ENCODE results near the gene LRRIQ4.

Gene LRRIQ4

DNA sequence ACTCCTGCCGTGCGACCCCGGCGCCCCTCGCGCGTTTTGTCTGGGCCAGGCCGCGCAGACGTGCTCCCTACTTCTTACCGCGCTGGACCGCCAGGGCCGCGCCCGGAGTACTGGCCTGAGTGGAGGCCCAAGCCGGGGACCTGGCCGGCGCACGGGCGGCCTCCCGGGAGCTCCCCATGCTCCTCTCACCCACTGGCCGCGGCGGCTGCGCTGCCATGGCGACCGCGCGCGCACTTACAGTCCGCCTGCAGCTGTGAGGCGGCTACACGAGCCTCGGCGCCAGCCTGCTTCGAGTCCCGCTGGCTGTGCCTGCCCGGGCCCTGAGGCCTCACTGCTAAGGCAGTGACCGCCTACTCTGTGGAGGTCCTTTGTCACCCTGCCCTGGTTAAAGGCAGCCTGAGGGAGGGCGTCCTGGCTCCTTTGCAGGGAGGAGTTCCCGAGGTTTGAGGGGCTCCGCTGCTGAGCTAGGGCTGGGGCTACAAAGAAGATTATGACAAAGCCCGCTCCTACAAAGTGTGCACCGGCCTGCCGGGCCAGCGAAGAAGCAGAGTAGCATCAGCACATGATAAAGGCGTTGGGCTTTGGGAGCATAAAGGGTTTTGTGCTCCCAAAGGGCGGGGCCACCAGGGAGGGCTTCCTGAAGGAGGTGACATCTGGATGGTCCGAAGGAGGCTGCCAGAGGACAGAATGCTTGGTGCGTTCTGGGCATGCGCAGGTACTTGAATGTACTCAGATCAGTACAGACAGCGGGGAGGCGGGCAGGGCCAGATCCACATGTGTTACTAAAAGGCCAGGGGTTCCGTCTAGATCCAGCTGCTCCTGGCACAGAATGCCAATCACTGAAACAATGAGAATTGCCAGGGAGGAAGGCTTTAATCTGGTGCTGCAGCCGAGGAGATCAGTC is at the start of gene LRRIQ4, which contains the start of gene LRRC34:
Gene LRRIQ4 (plus strand): TSS at position 539 of the 904 bp plus-strand sequence. CDS start 9,052 bp downstream, outside the sequence.
Gene LRRC34 (minus strand): TSS at position 573 of the 904 bp plus-strand sequence. CDS start 356 bp downstream, at position 217.
- peak within 1 kb of the TSS; percentile 36 to 55 for H3K4me3 ChIP-seq (replicated peaks in 1 of 2; ENCODE audit: low read depth in 2 of 2, low read length in 2 of 2)
- TF ChIP-seq, protein P1, sequence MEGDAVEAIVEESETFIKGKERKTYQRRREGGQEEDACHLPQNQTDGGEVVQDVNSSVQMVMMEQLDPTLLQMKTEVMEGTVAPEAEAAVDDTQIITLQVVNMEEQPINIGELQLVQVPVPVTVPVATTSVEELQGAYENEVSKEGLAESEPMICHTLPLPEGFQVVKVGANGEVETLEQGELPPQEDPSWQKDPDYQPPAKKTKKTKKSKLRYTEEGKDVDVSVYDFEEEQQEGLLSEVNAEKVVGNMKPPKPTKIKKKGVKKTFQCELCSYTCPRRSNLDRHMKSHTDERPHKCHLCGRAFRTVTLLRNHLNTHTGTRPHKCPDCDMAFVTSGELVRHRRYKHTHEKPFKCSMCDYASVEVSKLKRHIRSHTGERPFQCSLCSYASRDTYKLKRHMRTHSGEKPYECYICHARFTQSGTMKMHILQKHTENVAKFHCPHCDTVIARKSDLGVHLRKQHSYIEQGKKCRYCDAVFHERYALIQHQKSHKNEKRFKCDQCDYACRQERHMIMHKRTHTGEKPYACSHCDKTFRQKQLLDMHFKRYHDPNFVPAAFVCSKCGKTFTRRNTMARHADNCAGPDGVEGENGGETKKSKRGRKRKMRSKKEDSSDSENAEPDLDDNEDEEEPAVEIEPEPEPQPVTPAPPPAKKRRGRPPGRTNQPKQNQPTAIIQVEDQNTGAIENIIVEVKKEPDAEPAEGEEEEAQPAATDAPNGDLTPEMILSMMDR (IDR thresholded peaks at IDR 0.05; ENCODE audit: low read depth, low read length), result no peak
- DNase-seq (ENCODE audit: low read depth in 2 of 2), result peak; percentile 84 to 91

DNA sequence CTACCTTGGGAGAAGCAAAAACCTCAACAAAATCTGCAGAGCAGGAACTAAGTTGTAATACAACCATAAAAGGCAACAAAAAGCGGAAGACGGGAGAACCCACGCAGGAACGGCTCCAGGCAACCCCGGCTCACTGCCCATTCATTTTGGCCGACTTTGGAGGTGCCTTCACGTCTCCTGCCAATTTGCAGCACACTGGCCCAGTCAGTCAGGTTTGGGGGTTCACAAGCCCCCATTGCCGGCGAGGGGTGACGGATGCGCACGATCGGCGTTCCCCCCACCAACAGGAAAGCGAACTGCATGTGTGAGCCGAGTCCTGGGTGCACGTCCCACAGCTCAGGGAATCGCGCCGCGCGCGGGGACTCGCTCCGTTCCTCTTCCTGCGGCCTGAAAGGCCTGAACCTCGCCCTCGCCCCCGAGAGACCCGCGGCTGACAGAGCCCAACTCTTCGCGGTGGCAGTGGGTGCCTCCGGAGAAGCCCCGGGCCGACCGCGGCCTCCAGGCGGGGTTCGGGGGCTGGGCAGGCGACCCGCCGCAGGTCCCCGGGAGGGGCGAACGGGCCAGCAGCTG is 48.3 kb upstream of the LRRIQ4 start:
- DNase-seq (ENCODE audit: low read depth in 2 of 2), result peak; percentile 65 to 74
- TF ChIP-seq, protein P1 (IDR thresholded peaks at IDR 0.05; ENCODE audit: low read depth, low read length), result no peak
- H3K4me3 ChIP-seq (replicated peaks in 1 of 2; ENCODE audit: low read depth in 2 of 2, low read length in 2 of 2), result peak overlapping the region; percentile 68 to 75

DNA sequence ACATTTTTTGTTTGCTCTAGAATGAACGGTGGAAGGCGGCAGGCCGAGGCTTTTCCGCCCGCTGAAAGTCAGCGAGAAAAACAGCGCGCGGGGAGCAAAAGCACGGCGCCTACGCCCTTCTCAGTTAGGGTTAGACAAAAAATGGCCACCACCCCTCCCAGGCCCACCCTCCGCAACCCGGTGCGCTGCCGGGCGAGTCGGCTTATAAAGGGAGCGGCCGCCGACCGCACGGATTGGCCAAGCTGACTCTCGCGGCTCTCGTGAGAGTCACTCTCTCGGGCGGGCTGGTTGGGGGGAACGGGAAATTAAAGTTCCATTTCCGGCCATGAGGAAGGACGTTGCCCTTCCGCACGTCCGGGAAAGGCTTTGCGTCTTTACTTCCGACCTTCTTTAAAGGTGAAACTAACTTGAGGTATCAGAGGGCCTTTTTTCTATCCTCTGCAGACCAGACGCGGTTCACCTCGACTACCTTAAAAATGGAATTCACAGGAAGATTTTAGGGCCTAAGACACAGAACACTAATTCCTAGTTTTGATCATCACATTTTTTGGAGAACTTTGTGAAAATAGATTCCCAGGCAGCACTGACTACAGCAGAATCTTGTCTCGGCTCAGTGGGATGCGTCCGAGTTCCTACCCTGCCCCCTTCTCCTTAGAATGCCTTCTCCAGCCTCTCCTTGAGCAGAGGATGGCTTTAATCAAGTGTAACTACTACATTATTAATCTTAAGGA is 47.6 kb upstream of the LRRIQ4 start, which contains the start of gene TERC:
Gene TERC (minus strand): TSS at position 179 of the 731 bp plus-strand sequence.
- TF ChIP-seq, protein P1 (IDR thresholded peaks at IDR 0.05; ENCODE audit: low read depth, low read length), result no peak
- peak within 1 kb of the TSS; percentile 68 to 75 for H3K4me3 ChIP-seq (replicated peaks in 1 of 2; ENCODE audit: low read depth in 2 of 2, low read length in 2 of 2)
- DNase-seq (ENCODE audit: low read depth in 2 of 2), result peak; percentile 91 to 94

DNA sequence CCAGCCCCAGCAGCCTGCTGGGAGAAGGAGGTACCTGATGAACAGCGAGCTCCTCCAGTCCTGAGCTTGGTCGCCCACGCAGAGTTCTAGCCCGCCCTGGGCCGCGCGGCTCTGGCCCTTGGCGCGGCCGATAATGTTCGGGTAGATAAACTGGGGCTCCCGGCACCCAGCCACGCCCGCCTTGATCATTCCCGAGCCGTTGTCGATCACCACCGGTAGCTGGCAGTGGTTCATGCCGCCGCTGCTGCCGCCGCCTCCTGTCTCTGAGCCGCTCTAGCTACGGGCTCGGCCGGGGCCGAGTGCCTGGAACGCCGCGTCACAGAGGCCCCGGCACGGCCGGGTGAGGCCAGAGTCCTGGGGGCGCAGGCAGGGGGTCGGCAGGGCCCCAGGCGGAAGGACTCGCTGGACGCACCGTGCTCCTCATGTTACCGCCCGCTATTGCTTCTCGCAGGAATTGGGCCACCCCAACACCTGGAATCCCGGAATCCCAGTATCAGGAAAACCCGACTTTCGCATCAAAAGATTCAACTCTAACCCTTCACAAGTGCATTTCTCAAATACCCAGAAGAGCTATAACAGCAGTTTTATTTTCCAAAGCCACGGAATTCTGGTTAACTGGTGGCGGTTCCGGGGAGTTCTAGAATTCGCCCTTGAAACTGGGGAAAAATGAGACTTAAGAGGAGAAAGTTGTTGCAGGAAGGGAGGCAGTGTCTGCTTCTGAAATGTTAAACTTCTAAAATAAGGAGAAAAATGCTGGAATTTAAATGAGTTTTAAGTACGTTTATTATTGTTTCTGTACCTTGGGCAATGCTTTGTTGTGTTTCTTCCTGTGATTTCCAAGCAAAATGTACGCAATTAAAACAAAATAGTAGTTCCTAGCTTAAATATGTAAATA is 43.1 kb upstream of the LRRIQ4 start, which contains the start of gene ACTRT3:
Gene ACTRT3 (minus strand): TSS at position 275 of the 895 bp plus-strand sequence. CDS start 41 bp downstream, at position 234.
- peak within 1 kb of the TSS; percentile 63 to 64 for H3K4me3 ChIP-seq (replicated peaks in 1 of 2; ENCODE audit: low read depth in 2 of 2, low read length in 2 of 2)
- peak; percentile 70 to 80 for DNase-seq (ENCODE audit: low read depth in 2 of 2)
- TF ChIP-seq, protein P1 (IDR thresholded peaks at IDR 0.05; ENCODE audit: low read depth, low read length), result peak; percentile 5

DNA sequence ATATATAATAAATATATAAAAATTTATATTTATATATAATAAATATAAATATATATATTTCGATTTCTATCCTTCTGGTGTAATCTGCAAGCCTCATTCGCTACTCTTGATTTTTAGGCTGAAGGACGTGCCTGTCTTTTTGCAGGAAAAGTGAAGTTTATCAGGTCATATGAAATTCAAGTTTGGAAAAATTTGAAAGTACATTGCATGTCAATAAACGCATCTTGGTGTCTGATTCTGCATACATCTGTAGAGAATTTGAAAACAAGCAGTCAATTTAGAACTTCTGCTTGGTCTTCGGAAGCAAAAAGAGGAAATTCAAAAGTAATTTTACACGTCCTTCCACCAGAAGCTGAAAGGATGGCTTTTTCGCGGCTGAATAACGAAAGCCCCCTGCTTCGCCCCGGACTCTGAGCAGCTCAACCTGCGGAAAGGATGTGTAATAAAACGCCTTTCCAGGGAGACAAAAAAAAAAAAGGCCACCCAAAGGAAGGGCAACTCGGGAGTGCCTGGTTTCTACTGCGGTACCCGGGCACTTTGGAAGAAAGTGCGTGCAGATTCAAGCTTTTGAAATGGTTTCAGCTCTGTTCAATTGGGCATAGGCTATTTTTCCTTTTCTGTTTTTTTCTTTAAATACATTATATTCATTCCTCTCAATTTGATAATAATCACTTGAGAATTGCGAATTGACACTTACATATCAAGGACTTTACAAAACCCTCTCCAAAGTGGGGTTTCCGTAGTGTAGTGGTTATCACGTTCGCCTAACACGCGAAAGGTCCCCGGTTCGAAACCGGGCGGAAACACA is 41.0 kb upstream of the LRRIQ4 start:
- TF ChIP-seq, protein P1 (IDR thresholded peaks at IDR 0.05; ENCODE audit: low read depth, low read length), result no peak
- peak overlapping the region; percentile 81 to 98 for H3K4me3 ChIP-seq (replicated peaks in 1 of 2; ENCODE audit: low read depth in 2 of 2, low read length in 2 of 2)
- peak; percentile 87 for DNase-seq (ENCODE audit: low read depth in 2 of 2)

All from cardiac fibroblast (primary cell).